OCI-LY3 (cell line): ENCODE measurements around the gene WDR18.

Experiments used
- CTCF ChIP-seq: fragments of 200-600, 300-600 bp; sonication (generic); IDR thresholded peaks from 2 replicates; pipeline ENCODE4 v1.5.1; 2014; ENCODE audit warnings: antibody characterized with exemption, low read length, low read depth
- EZH2phosphoT487 ChIP-seq: fragments of 200-600 bp; shearing (Covaris generic); IDR thresholded peaks from 2 replicates; pipeline ENCODE4 v1.6.1; 2018; ENCODE audit warnings: antibody characterized with exemption, mixed run types, low read depth

GRCh38 chr19:960601-960938 is 23.6 kb upstream of the WDR18 start:
- no peak for TF ChIP-seq CTCF
- TF ChIP-seq EZH2phosphoT487, result no peak
